ENCODE measurements around the gene PDE1A.

GRCh38 chr2:182381225-182381624, 45.6 kb downstream of the PDE1A start:
- TF ChIP-seq CTCF (IDR thresholded peaks at IDR 0.05): no peak
- no peak for TF ChIP-seq POLR2AphosphoS5 (IDR thresholded peaks at IDR 0.05; ENCODE audit: insufficient read depth in 1 of 2, low read depth in 1 of 2)
- no peak for TF ChIP-seq POLR2A (IDR thresholded peaks at IDR 0.05)
